Body of pancreas (tissue), 4 donors: Measurements from ENCODE around the gene KIAA1549. TPM values are rescaled to one million over a fixed set of nuclear protein-coding genes. Genes with fewer than 3 reads are reported as not detected.

Experiments
- ATAC-seq: fragments of 150-250 bp; one replicate; pipeline ENCODE4 v1.9.1; 2016
- DNase-seq, 4 donors: peaks; one replicate each; pipeline ENCODE4 v3.0.0-alpha.2; 2019
- H3K27ac ChIP-seq, 4 donors: fragments of 200-600 bp; sonication (generic); 1 replicate in 3 of 4; 2 replicates in 1 of 4; pipeline versions ENCODE4 v1.5.1 to v1.6.1; 2016 to 2019; ENCODE audit warnings: mild to moderate bottlenecking in 1 of 4, mixed read lengths in 1 of 4, moderate library complexity in 1 of 4
- H3K27me3 ChIP-seq, 2 donors: fragments of 200-600 bp; sonication (generic); one replicate each; pipeline ENCODE4 v1.6.0; 2016; ENCODE audit warnings: mild to moderate bottlenecking in 1 of 2
- H3K36me3 ChIP-seq, 2 donors: fragments of 200-600 bp; sonication (generic); replicated peaks in 1 of 2; 2 replicates each; pipeline ENCODE4 v1.5.1; 2016; ENCODE audit warnings: low read depth in 2 of 2; ENCODE audit not compliant: insufficient read depth in 1 of 2
- H3K4me1 ChIP-seq: fragments of 200-600 bp; sonication (generic); one replicate; pipeline ENCODE4 v1.6.0; 2016
- H3K4me3 ChIP-seq, 2 donors: fragments of 200-600 bp; sonication (generic); 1 replicate in 1 of 2; 2 replicates in 1 of 2; pipeline ENCODE4 v1.5.1; 2016 to 2019
- H3K9me3 ChIP-seq, 3 donors: fragments of 200-600 bp; sonication (generic); 1 replicate in 2 of 3; 2 replicates in 1 of 3; pipeline ENCODE4 v1.5.1; 2016
- POLR2A ChIP-seq, 3 donors: fragments of 450-650 bp; IDR thresholded peaks; one replicate each; pipeline ENCODE4 v1.6.1; 2016; ENCODE audit warnings: antibody characterized with exemption in 3 of 3, mild to moderate bottlenecking in 2 of 3
- WGBS, 2 donors: methylation state at CpG; one replicate each; pipeline ENCODE4 v1.1.5; 2017; 5-methylcytosine and 5-hydroxymethylcytosine counted together
- intact Hi-C: fragments of 100-400 bp; cut with DNase I; formaldehyde crosslinking; loops from one replicate; pipeline ENCODE4 v1.15.1; 2023
- total RNA-seq, 2 donors: library from RNA; depleted of rRNA; stranded (reverse); fragments of >200 nt; gene quantifications; one replicate each; pipeline ENCODE4 v1.1.0, GENCODE V29; 2016
- TF ChIP-seq, protein P1 (sequence below), 7 experiments: fragments of 450-650 bp in 4 of 7; fragments of 200-600 bp in 3 of 7; sonication (generic) in 3 of 7; IDR thresholded peaks; one replicate each; pipeline ENCODE4 v1.5.1; 2016 to 2019; ENCODE audit warnings: antibody characterized with exemption in 7 of 7

The KIAA1549 gene
- total RNA-seq, 2 donors from 2014 or later, result 5.3 to 6.0 TPM

DNA sequence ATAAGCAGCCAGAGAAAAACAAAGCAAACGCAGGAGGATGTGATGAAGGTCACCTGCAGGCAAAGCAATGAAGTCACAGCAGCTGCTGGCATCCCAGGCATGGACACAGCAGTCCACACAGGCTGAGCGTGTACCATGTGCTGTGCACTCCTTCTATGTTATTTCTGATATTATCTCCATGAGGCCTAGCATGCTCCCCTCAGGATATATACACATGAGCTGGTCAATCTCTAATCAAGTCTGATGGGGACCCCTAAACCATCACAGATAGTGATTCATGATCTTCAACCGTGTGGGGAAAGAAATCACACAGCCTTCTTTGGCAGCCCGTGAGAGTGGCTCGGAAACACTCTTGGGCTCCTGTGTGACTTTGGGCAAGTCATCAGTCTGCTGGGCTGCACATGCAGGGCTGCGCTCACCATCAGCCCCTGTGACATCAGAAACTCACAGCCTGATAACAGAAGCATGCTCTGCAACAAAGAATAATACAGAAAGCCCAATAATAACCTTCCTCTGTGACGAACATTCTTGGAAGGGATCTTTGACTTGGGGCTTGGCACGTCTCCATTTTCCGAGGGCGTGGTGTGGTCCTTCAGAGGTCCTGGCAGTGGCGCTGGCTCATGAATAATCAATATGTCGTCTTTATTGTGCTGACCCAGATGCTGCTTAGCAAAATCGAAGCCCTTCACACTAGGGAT, 100.2 kb downstream of the KIAA1549 start:
- 74 to 81% methylated on average over 13 of the region's 13 CpGs for WGBS, 2 donors
- intact Hi-C loops, result no loop called here
- Histone ChIP-seq H3K36me3 (no peaks in the 10 kb centered on the region), H3K4me1 (no peaks in the 10 kb centered on the region), H3K27ac (no peak overlapping the region), H3K4me3 (no peak overlapping the region), H3K9me3 (no peaks in the 10 kb centered on the region), H3K27me3 (no peaks in the 10 kb centered on the region)
- TF ChIP-seq, protein P1, sequence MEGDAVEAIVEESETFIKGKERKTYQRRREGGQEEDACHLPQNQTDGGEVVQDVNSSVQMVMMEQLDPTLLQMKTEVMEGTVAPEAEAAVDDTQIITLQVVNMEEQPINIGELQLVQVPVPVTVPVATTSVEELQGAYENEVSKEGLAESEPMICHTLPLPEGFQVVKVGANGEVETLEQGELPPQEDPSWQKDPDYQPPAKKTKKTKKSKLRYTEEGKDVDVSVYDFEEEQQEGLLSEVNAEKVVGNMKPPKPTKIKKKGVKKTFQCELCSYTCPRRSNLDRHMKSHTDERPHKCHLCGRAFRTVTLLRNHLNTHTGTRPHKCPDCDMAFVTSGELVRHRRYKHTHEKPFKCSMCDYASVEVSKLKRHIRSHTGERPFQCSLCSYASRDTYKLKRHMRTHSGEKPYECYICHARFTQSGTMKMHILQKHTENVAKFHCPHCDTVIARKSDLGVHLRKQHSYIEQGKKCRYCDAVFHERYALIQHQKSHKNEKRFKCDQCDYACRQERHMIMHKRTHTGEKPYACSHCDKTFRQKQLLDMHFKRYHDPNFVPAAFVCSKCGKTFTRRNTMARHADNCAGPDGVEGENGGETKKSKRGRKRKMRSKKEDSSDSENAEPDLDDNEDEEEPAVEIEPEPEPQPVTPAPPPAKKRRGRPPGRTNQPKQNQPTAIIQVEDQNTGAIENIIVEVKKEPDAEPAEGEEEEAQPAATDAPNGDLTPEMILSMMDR (IDR thresholded peaks at IDR 0.05), result no peak
- TF ChIP-seq POLR2A (IDR thresholded peaks at IDR 0.05), result no peak
- DNase-seq (peak in 1 of 4 donors; percentile 22), ATAC-seq (no peak)

DNA sequence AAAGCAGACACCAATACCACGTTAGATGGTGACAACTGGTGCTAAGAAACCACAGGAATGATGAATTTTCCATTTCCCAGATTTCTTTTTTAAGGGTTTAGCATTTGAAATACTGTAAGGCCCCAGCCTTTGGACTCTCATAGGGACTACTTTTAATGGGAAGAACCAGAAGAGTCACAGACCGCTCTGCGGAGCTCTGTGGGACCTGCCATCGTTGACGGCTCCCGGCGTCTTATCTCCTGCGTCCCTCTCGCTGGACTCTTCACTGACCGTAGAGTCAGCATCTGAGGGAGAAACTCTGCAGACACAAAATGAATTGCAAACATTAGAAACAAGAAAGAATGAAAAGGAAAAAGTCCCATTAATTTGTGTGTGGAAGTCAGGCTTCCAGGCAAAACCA, 101.8 kb downstream of the KIAA1549 start:
- intact Hi-C loops, result no loop called here
- no peaks in the 10 kb centered on the region for H3K9me3 ChIP-seq
- no peak overlapping the region for H3K27ac ChIP-seq
- no peaks in the 10 kb centered on the region for H3K36me3 ChIP-seq
- H3K27me3 ChIP-seq, result no peaks in the 10 kb centered on the region
- no peaks in the 10 kb centered on the region for H3K4me1 ChIP-seq
- 85 to 93% methylated on average over 10 of the region's 10 CpGs for WGBS, 2 donors
- DNase-seq (no peak), ATAC-seq (no peak)
- no peak overlapping the region for H3K4me3 ChIP-seq
- TF ChIP-seq POLR2A (IDR thresholded peaks at IDR 0.05), result no peak
- TF ChIP-seq, protein P1 (IDR thresholded peaks at IDR 0.05), result no peak

DNA sequence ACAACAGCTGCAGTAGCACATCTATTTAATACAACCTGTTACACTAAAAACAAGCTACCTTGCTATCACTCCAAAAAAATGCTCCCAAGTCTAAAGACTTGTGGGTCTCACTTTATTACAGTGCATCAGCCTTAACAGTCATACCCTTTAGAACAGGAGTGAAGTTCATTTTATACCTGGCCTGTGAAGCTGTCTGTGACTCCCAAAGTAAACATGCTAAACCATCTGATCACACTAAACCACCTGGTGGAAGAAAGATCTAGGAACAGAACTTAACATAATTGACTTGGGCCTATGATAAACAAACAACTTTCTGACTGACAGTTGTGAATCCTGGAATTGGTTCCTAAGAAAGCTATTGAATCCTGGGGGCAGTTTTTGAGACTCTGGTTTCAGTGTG, 102.3 kb downstream of the KIAA1549 start:
- Histone ChIP-seq H3K27me3 (no peaks in the 10 kb centered on the region), H3K4me3 (no peak overlapping the region), H3K36me3 (no peaks in the 10 kb centered on the region), H3K4me1 (no peaks in the 10 kb centered on the region), H3K9me3 (no peaks in the 10 kb centered on the region), H3K27ac (no peak overlapping the region)
- TF ChIP-seq, protein P1 (IDR thresholded peaks at IDR 0.05), result no peak
- no peak for TF ChIP-seq POLR2A (IDR thresholded peaks at IDR 0.05)
- ATAC-seq (no peak), DNase-seq (no peak)
- intact Hi-C loops, result no loop called here

DNA sequence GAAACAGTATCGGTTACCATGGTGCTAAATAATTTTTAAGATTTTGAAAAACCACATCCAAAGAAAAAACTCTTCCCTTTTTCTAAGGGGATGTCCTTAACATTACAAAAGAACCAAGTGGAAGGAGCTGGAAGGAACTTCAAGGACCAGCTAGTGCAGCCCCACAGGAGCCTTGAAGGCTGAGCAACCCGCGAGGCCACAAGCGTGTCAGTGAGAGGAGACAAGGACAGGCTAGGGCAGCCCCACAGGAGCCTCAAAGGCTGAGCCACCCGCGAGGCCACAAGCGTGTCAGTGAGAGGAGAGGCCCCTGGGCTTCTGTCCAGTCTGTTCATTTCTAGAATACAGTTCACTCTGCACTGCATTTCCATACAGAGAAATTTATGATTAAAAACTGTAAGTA, 103.1 kb downstream of the KIAA1549 start:
- no peak for DNase-seq
- TF ChIP-seq POLR2A (IDR thresholded peaks at IDR 0.05), result no peak
- TF ChIP-seq, protein P1 (IDR thresholded peaks at IDR 0.05), result no peak
- 86 to 92% methylated on average over 7 of the region's 7 CpGs for WGBS, 2 donors
- H3K27me3 ChIP-seq, result no peaks in the 10 kb centered on the region
- H3K4me1 ChIP-seq, result no peaks in the 10 kb centered on the region
- H3K36me3 ChIP-seq, result no peaks in the 10 kb centered on the region
- no peaks in the 10 kb centered on the region for H3K9me3 ChIP-seq
- intact Hi-C loops, result no loop called here
- ATAC-seq, result no peak
- H3K27ac ChIP-seq, result no peak overlapping the region
- no peak overlapping the region for H3K4me3 ChIP-seq

DNA sequence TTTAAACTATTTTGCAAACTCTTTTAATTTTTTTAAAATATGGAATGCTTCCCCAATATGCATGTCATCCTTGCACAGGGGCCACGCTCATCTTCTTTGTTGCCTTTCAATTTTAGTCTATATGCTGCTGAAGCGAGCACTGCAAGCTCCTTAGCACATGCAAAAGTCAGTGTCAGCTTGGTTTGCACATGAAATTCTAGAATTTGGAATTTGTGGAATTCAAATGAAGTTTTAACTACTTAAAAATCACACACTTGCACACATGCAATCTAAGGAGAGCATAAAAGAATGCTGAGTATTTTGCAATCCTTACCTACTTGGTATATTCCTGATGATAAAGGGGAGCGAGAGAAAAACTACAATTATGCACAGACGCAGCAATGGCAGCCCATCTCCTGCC, 104.9 kb downstream of the KIAA1549 start:
- intact Hi-C loops, result no loop called here
- Histone ChIP-seq H3K36me3 (no peaks in the 10 kb centered on the region), H3K4me3 (no peak overlapping the region), H3K4me1 (no peaks in the 10 kb centered on the region), H3K27me3 (no peaks in the 10 kb centered on the region), H3K27ac (no peak overlapping the region), H3K9me3 (no peaks in the 10 kb centered on the region)
- DNase-seq (no peak), ATAC-seq (no peak)
- TF ChIP-seq, protein P1 (IDR thresholded peaks at IDR 0.05), result no peak
- TF ChIP-seq POLR2A (IDR thresholded peaks at IDR 0.05), result no peak
- 96 to 98% methylated on average over 4 of the region's 4 CpGs for WGBS, 2 donors
